Mucosa of stomach (tissue), 1 donor: ENCODE data around the gene SBSN.

ENCODE experiments used
- H3K27me3 ChIP-seq: one replicate; pipeline ENCODE4 v1.7.0; 2013; ENCODE audit warnings: mild to moderate bottlenecking, low read length; ENCODE audit not compliant: control insufficient read depth, insufficient read depth
- H3K36me3 ChIP-seq: one replicate; pipeline ENCODE4 v1.7.0; 2013; ENCODE audit warnings: low read length; ENCODE audit not compliant: control insufficient read depth, insufficient read depth
- H3K4me1 ChIP-seq: one replicate; pipeline ENCODE4 v1.7.0; 2013; ENCODE audit warnings: mild to moderate bottlenecking, low read length; ENCODE audit not compliant: control insufficient read depth, insufficient read depth
- H3K4me3 ChIP-seq: one replicate; pipeline ENCODE4 v1.7.0; 2013; ENCODE audit warnings: low read length
- H3K9ac ChIP-seq: one replicate; pipeline ENCODE4 v1.7.0; 2013; ENCODE audit warnings: mild to moderate bottlenecking, low read length, moderate library complexity
- H3K9me3 ChIP-seq: one replicate; pipeline ENCODE4 v1.7.0; 2013; ENCODE audit warnings: mild to moderate bottlenecking, low read length, moderate library complexity; ENCODE audit not compliant: control insufficient read depth
- donor health status: Pancreatic carcinoma.

Gene SBSN

DNA sequence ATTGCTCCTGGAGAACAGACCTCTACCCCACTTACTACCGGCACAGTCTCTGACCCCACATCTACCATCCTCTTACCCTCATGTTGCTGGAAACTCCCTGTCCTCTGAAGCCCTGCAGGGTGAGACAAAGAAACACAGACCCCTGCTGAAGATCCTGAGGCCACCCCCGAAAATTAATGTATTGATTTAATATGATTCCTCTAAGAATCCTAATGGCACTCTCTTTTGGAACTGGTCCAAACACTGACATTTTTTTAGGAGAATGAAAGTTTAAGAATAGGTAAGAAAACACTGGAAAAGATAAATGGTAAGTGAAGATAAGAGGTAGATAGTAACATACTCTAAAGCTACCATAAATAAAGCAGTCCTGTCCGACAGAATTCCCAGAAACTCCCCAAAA lies 20.0 kb downstream of the SBSN start:
- Histone ChIP-seq H3K9ac (no peak overlapping the region), H3K4me3 (no peak overlapping the region), H3K36me3 (no peaks in the 10 kb centered on the region), H3K4me1 (peaks cover 18% of the 10 kb centered on the region), H3K9me3 (no peaks in the 10 kb centered on the region), H3K27me3 (peaks cover 24% of the 10 kb centered on the region)

DNA sequence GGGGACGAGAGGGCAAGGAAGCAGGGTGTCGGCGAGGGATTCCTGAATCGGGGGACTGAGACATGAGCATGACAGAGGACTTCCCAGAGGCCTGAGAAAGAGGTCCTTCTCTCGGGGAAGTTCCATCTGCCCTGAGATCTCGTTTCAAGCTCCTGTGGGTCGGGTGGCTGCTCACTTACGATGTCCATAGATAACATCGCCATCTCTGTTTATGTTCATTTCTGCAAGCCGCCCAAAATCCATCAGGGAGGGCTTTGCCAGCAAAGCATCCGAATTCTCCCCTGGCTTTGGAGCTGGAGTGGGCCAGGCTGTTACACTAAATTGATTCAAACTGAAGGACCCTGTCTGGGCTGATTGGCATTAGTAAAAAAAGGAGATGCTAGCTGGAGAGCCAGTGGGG lies 20.6 kb downstream of the SBSN start:
- Histone ChIP-seq H3K4me1 (peaks cover 18% of the 10 kb centered on the region), H3K27me3 (peaks cover 21% of the 10 kb centered on the region), H3K36me3 (no peaks in the 10 kb centered on the region), H3K9ac (no peak overlapping the region), H3K9me3 (no peaks in the 10 kb centered on the region), H3K4me3 (no peak overlapping the region)

DNA sequence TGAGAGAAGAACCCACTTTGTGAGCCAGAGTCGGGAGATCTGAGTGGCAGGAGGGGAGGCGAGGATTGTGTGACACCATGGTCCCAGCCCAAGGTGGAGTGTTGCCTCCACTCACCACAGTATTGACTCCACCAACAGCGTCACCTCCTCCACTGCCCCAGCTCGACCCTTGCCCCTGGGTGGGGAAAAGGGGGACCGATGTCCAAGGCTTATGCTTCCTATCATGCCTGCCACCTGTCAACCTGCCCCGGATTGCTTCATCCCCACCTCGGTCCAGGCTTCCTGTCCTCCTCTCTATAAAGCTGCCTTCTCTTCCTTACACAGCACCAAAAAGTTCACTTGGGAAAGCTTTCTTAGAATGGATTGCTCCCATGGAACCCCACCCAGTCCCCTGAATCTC lies 22.1 kb downstream of the SBSN start:
- H3K4me1 ChIP-seq = peaks cover 18% of the 10 kb centered on the region
- no peaks in the 10 kb centered on the region for H3K9me3 ChIP-seq
- peaks cover 11% of the 10 kb centered on the region for H3K27me3 ChIP-seq

DNA sequence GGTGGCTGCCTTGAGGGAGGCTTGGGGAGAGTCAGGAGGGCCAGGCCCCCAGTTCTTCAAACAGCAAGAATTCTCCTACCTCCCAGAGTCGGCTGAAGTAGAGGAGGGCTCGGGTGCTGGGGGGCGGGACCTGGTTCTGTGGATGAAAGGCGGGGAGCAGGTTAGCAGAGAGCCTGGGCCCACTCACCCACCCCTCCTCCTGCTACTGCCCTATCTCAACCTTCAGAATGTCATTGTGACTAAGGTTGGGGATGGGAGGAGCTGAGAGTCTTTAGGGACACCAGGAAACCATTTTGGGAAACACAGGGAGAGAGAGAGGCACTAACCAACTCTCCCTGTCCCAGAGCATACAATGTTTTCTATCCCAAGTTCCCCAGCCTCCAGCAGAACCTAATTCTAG lies 25.4 kb downstream of the SBSN start:
- H3K9ac ChIP-seq = no peak overlapping the region
- no peak overlapping the region for H3K4me3 ChIP-seq
- H3K36me3 ChIP-seq = no peaks in the 10 kb centered on the region
- no peaks in the 10 kb centered on the region for H3K27me3 ChIP-seq
- H3K9me3 ChIP-seq = no peaks in the 10 kb centered on the region
- H3K4me1 ChIP-seq = no peaks in the 10 kb centered on the region

More for the DNA sequence above, 22.1 kb downstream of the SBSN start:
- Histone ChIP-seq H3K4me3 (no peak overlapping the region), H3K9ac (no peak overlapping the region), H3K36me3 (no peaks in the 10 kb centered on the region)

DNA sequence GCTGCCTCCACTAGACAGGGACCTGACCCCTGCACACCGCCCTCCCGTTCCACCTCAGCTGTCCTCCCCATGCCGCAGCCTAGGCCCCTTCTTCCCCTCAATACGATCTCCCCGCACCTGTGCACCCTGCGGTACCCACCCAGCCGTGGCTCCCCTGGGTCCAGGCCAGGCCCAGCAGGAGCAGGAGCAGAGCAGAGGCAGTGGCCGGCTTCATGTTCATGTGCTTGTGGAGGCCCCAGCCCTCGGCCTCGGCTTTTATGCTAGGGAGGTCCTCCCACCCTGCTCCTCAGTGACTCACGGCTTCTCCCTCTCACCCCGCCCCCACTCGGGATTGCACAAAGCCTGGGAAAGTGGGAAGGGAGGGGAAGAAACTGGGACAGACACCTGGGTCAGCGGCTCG lies 26.4 kb downstream of the SBSN start:
- Histone ChIP-seq H3K9ac (no peak overlapping the region), H3K9me3 (no peaks in the 10 kb centered on the region), H3K36me3 (no peaks in the 10 kb centered on the region), H3K4me1 (no peaks in the 10 kb centered on the region), H3K4me3 (no peak overlapping the region), H3K27me3 (no peaks in the 10 kb centered on the region)

DNA sequence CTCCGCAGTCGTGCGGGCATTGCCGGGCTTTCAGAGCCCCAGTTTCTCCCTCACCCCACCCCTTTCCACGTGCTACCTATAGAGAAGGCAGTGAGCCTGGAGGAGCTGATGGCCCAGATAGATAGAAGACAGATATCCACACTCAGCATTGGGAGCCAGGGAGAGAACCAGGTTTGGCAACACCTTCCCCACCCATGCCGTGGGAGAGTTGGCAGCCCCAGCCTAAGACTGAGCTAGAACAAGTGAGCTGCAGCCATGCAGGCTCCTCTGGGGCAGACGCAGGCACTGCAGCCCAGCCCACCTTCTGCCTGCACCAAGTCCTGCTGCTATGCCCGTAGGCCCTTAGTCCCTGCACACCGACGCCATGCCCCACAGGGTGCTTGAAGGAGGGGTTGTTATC lies 27.5 kb downstream of the SBSN start:
- Histone ChIP-seq H3K4me3 (no peak overlapping the region), H3K9ac (no peak overlapping the region), H3K4me1 (no peaks in the 10 kb centered on the region), H3K9me3 (no peaks in the 10 kb centered on the region), H3K27me3 (no peaks in the 10 kb centered on the region), H3K36me3 (no peaks in the 10 kb centered on the region)

DNA sequence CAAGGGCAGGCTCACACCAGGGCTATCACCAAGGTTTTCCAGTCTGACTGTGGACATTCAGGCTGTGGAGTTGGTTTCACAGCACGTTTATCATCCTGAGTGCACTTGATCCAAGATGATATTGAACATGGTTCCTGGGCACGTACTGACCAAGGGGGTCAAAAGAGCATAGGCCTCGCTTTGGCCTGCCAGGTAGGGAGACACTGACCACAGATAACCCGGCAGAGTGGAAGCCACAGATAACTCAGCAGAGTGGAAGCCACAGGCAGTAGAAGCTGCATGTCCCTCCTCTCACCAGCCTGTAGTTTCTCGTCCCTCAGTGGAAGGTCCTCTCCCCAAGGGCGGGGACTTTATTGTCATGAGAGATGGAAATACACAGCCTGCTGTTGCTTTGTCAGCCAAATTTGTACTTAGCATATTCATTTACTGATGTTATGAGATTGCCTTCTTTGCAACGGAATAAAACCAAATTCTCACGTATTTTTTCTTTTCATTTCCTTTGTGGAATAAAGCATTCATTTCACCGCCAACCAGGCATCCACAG lies 29.1 kb downstream of the SBSN start:
- H3K9ac ChIP-seq = no peak overlapping the region
- H3K27me3 ChIP-seq = peaks cover 4% of the 10 kb centered on the region
- peaks cover 6% of the 10 kb centered on the region for H3K4me1 ChIP-seq
- no peaks in the 10 kb centered on the region for H3K36me3 ChIP-seq
- no peak overlapping the region for H3K4me3 ChIP-seq
- no peaks in the 10 kb centered on the region for H3K9me3 ChIP-seq

DNA sequence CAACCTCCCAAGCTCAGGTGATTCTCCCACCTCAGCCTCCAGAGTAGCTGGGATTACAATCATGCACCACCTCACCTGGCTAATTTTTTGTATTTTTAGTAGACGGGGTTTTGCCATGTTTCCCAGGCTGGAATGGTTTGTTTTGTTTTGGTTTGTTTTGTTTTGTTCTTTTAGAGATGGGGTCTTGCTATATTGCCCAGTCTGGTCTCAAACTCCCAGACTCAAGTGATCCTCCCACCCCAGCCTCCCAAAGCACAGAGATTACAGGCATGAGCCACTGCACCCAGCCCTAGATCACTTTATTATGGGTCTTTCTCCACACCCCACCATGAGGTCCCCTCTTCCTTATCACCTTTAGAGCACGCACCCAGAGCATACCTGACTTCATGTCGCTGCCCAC lies 29.9 kb downstream of the SBSN start:
- H3K27me3 ChIP-seq = peaks cover 4% of the 10 kb centered on the region
- H3K4me3 ChIP-seq = no peak overlapping the region
- H3K36me3 ChIP-seq = no peaks in the 10 kb centered on the region
- H3K4me1 ChIP-seq = peaks cover 6% of the 10 kb centered on the region
- no peaks in the 10 kb centered on the region for H3K9me3 ChIP-seq
- no peak overlapping the region for H3K9ac ChIP-seq

DNA sequence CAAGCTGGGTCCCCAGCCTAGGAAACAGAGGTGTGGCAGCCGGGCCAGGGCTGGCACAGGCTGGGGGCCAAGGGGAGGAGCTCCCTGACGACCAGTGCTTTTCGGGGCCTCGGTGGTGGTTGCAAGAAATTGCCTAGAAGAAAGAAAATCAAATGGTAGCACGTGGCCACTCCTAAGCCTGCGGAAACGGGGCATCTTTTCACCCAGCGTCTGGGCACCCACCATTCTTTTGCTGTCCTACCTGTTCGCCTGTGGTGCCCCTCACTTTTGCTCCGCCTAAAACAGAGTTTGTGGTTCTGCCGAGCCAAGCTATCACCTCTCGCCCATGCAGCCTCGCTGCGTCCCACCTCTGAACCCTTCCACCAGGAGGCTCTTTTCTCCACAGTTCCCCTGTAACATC lies 30.7 kb downstream of the SBSN start:
- Histone ChIP-seq H3K4me1 (peaks cover 6% of the 10 kb centered on the region), H3K36me3 (no peaks in the 10 kb centered on the region), H3K27me3 (peaks cover 4% of the 10 kb centered on the region), H3K9me3 (no peaks in the 10 kb centered on the region), H3K4me3 (no peak overlapping the region), H3K9ac (no peak overlapping the region)

DNA sequence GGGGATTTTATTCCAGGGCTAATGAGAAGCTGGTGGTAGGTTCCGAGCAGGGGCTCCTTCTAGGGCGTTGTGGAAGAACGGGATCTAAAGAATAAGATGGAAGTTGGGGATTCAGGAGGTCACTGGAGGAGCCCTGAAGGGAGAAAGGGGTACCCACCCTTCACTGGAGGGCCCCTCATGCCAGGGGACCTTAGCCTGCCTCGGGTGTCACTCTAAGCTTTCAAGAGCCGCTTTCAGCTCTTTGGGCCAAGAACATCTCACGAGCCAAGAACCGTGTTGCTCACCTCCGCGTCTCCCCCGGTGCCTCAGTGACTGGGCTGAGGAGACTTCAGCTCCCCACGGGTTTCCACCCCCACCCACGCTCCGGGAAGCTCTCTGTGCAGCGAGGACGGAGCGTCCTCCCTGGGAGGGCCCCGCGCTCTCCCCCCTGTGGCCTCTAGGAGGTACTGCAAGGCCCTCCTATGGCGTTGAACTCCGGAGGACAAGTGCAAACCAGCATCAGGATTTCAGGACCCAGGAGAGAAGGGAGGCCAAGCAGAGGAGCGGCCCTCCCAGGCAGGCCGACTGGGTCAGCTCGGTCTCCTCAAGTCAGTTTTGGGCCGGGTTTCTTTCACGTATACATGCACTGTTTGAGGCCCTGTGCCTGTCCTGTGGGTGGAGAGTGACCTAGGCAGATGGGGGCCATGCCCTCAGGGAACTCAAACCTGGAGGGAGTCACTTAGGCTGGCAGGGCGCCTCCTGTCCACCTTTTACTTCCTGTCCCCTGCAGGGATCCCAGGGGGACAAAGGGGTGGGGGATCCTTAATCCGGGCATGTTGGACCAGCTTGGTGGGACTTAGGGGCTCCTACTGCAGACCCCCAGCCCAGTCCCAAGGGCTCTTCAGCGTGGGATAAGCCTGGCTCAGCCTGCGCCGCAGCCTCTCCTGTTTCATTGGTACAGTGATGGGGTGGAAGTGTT lies 32.7 kb downstream of the SBSN start:
- no peaks in the 10 kb centered on the region for H3K36me3 ChIP-seq
- H3K9me3 ChIP-seq = no peaks in the 10 kb centered on the region
- peaks cover 4% of the 10 kb centered on the region for H3K27me3 ChIP-seq
- peaks cover 6% of the 10 kb centered on the region for H3K4me1 ChIP-seq
- H3K4me3 ChIP-seq = no peak overlapping the region
- H3K9ac ChIP-seq = no peak overlapping the region

DNA sequence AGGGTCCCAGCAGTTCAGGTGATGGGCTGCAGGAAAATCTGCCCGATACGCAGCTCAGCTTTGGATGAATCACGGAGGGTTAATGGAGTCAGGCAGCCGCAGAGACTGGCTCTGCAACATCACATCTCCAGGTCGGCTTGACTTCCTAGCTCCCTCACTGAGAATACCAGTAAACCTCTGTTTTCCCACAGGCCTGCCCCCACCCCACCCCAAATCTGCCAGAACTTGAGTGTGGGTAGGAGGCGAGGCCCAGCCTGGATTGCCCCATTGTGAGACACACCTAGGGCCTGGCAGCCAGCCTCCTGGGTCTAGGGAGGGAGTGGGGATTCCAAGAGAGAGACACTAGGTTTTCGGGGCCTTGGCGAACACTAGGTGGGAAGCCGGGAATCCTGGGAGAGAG lies 34.1 kb downstream of the SBSN start:
- Histone ChIP-seq H3K4me3 (no peak overlapping the region), H3K9me3 (no peaks in the 10 kb centered on the region), H3K36me3 (no peaks in the 10 kb centered on the region), H3K27me3 (peaks cover 4% of the 10 kb centered on the region), H3K9ac (no peak overlapping the region), H3K4me1 (peaks cover 6% of the 10 kb centered on the region)

DNA sequence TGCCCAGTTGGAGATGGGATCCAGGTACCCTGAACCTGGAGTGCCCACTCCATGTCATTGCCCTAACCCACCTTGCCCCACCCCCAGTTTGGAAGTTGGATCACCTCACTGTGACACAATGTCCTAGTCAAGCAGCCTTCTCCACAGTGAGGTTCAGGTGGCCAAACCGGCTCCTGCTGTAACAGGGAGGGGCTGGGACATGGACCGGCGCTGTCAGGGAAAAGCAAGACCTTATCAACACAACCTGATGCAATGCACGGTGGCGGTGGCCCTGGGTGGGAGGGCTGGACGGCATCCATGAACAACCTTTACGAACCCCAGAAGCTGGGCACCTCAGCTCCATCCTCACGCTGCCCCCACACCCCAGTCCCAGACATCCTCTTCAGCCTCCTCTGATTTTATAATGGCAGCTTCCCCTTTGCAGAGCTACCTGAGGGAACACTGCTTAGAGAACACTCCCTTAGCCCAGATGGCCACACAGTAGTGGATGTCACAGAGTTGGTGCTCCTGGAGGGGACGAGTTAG lies 36.2 kb downstream of the SBSN start:
- no peak overlapping the region for H3K4me3 ChIP-seq
- no peaks in the 10 kb centered on the region for H3K36me3 ChIP-seq
- peaks cover 8% of the 10 kb centered on the region for H3K27me3 ChIP-seq
- no peak overlapping the region for H3K9ac ChIP-seq
- no peaks in the 10 kb centered on the region for H3K9me3 ChIP-seq
- H3K4me1 ChIP-seq = peaks cover 6% of the 10 kb centered on the region
